DMS53 treated with DMSO at 0.1 percent for 48 hours (cell line): ENCODE results near the gene PLA2R1.
"Not testable (repeated sequence)": the region's sequence is repeated elsewhere in the genome, so short reads cannot be mapped to it uniquely, and the experiment has no call there.

Experiments
- DNase-seq: peaks from one replicate; lab custom pipeline; 2025; ENCODE audit not compliant: unreplicated experiment; lab: John Stamatoyannopoulos, UW

PLA2R1 gene

GRCh38 chr2:160063879-160064612 lies 1.6 kb upstream of the PLA2R1 start:
- DNase-seq = no peak

DNA sequence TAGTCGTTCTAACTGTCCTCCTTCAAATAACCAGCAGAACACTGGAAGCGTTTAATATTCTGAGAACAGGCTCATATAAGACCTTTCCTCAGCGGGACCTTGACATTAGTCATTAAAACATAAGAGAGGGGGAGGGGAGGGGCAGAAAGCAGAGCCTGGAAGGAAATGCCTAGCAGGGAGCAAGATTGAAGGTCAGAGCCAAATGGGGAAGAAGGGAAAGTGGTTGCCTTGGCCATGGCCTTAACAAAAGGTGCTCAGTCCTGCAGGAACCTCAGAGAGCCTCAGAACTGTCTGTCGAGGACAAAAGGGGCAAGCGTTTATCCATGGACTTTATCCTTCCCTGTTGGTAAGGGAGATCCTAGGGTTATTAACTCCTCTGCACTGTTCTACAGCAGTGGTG lies 856 bp upstream of the PLA2R1 start:
- no peak for DNase-seq

DNA sequence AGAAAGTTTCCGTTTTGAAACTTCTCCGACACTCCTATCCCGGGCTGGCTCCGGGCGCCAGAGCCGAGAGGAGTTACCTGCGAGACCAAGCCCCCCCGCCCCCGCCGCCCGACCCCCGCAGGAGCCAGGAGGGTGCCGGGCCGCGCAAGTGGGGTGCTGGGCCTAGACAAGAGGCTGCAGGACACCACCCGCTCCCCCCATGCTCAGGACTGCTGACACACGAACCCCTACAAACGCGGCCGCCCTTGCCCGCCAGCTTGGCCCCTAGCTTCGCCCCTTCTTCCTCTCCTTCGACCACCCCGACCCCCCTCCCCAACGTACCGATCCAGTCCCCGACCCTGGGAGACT lies 497 bp downstream of the PLA2R1 start:
- no peak for DNase-seq

GRCh38 chr2:160061533-160061932 lies 882 bp downstream of the PLA2R1 start:
- DNase-seq = no peak

GRCh38 chr2:160060297-160060696 lies 2.1 kb downstream of the PLA2R1 start:
- DNase-seq = no peak

GRCh38 chr2:160057356-160057755 lies 5.1 kb downstream of the PLA2R1 start:
- DNase-seq = no peak

DNA sequence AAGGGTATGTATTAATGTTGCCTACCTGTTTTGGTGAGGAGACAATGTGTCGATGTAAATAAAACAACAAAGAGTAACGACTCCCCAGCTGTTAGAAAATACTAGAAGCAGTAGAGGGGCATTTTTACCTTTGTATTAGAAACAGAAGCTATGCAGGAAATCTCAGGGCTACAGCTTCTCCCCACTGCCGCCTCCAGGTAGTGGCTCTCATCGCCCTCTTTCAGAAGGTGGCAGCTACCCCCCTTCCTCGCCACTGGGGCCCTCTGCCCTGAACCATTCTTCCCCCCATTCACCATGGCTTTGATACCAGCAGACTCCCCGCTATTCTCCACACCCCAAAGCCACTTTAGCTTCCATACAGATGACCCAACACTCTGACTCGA lies 6.7 kb downstream of the PLA2R1 start:
- no peak for DNase-seq

DNA sequence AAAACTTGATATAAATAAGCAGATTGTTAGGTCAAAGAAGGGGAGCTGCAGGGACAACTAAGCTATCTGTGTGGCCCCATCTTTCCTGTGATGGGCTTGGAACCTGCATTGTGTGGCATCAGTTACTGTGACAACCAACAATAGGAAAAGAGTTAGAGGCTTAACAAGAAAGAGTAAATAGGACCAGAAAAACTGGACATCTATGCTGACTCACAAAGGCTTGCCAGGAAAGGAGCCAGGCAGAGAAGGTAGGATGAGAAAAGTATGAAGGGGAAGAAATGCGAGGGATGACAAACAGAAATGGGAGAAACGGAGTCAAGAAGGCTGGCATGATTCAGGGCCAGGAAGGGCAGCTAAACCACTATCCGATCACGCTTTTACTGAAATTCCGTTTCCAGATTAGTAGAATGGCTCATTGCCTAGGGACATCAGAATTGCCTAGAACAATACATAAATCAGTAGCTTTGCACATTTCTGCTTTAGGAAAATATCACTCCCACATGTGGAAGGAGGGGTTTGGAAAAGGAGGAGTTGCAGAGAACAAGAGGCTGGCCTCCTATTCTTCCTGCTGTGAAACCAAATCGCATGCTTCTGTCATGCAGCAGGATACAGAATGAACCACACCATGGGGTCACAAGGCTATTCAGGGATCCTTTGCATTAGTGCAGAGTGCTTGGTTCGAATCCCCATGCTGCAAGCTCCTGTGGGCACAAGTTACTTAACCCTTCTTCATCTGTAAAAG lies 7.3 kb downstream of the PLA2R1 start:
- no peak for DNase-seq

GRCh38 chr2:160053946-160054345 lies 8.5 kb downstream of the PLA2R1 start:
- no peak for DNase-seq

DNA sequence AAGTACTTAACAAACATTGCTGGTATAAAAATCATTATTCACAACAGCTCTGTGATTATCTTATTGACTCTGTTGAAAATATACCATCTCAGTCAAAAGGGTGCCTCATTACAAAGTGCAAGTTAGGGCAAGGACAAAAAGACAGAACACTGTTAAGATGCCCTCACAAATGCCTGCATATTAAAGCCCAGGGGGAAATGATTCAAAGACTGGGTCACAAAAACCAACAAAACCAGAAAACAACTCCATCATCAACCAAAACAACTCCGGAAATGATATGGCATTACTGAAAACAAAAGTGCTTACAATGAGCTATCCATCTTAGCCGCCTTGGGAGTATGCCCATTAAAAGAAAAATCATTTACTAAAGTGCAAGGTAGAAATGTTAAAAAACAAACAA lies 9.9 kb downstream of the PLA2R1 start:
- DNase-seq = no peak

- no peak for DNase-seq
Observed at GRCh38 chr2:160051371-160051800, 11.0 kb downstream of the PLA2R1 start.

DNA sequence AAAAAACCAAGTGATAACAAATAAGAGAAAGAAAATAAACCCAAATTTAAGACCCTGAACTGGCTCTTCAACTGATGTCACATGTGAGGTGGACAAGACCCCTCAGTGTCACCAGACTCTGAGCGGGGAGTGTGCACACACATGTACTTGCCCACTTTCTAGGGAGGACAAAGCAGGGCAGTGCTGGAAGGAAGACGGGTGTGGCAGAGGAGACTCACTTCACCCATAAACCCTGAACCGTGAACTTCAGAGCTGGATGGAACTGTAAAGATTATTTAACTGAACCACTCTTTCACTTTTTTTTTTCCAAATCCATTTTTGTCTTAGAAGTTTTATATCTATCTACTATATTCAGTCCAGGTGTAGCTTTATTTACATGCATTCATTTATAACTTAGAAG lies 12.3 kb downstream of the PLA2R1 start:
- DNase-seq = no peak

GRCh38 chr2:160045703-160046210 lies 16.7 kb downstream of the PLA2R1 start:
- no peak for DNase-seq

- no peak for DNase-seq
Observed at GRCh38 chr2:160044728-160045127, 17.7 kb downstream of the PLA2R1 start.

GRCh38 chr2:160043265-160043664 lies 19.1 kb downstream of the PLA2R1 start:
- DNase-seq = no peak

DNA sequence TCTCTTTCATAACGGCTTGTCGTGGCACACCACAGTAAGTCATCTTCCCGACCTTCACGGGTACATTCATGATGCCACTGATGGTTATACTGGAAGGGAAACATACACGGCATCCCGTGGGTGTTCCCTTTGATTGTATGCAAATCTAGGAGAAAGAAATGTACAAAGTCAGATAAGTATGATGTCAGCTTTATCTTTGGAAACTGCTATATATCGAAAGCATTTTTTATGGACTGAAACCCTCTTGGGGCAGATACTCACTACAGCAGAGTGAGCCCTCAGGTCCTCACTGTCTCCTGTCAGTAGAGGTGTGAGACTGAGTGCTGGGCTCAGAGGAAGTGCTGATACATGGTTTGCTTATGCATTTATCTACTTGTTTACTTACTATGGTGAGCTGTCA lies 20.4 kb downstream of the PLA2R1 start:
- DNase-seq = no peak

DNA sequence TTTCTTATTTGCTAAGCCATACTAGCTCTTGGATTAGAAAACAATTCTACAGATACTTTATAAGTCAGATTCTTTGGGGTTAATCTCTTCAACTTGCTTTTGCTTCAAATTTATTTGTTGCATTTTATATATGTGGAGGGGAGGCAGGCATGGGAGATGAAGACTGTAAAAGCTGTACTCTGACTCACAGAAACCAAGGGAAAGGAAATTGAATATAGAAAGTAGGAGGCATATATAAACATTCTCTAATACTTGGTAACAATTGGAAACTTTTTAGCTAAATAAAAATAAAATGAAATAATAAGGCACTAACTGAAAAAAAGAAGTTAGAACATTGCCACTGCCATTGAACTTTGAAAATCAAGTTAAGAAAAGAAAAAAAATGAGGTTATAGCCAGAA lies 21.3 kb downstream of the PLA2R1 start:
- no peak for DNase-seq

DNA sequence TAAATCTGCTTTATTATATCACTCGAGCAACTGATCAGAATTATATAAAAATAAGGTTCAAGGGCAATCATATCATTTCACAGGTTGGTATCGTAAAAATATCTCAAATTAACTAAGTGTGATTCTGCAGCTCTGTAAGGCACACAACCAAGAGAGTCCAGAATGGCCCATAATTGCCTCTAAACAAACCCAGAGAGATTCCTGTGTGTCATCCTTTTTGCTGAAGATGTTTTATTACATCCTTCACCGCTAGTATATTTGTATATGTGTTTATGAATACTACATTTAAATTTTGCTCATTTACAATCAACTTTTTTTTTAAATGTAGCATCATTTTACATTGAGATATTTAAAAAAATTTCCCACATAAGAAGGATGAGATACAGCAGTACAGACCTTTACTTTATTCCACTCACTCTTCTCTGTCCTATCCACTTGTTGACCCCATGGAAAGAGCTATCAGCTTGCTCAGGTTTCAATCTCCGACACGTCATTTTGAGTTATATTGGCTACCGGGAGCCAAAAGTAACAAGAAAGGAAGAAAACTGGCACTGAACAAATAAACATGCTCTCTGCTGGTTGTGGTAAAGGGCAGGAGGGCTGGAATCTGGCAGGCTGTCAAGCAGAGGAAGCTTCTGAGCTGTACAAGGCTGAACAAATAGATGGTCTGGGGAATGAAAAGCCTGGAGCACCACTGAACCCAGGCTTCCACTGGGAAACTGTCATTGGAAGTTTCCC lies 23.1 kb downstream of the PLA2R1 start:
- DNase-seq = no peak

- DNase-seq = not testable (repeated sequence)
Observed at GRCh38 chr2:160038662-160039061, 23.8 kb downstream of the PLA2R1 start.

GRCh38 chr2:160036736-160037135 lies 25.7 kb downstream of the PLA2R1 start:
- DNase-seq = no peak

GRCh38 chr2:160035125-160035524 lies 27.3 kb downstream of the PLA2R1 start:
- no peak for DNase-seq

DNA sequence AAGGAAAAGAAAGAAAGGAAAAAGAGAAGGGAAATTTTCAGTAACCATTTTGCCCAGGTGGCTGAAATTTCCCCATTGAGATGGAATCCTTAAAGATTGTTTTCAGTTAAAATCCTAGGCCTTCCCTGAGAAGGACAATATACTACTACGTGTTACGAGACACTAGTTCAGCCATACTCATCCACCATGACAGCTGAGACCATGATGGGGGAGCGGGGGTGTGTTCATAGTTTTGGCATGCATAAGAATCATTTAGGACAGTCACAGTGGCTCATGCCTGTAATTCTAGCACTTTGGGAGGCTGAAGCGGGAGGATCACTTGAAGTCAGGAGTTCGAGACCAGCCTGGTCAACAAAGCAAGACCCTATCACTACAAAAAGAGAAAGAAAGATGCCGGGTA lies 28.0 kb downstream of the PLA2R1 start:
- no peak for DNase-seq
